Endothelial cell of umbilical vein (primary cell): Measurements from ENCODE around the gene AMER3.

Source experiments
- EZH2 ChIP-seq: IDR thresholded peaks from 2 replicates; pipeline ENCODE4 v1.6.1; 2012; ENCODE audit warnings: borderline replicate concordance, low read depth, mild to moderate bottlenecking, moderate library complexity, low read length, inconsistent platforms; ENCODE audit not compliant: severe bottlenecking
- GATA2 ChIP-seq: IDR thresholded peaks from 2 replicates; pipeline ENCODE4 v1.7.0; 2011; ENCODE audit warnings: low read depth, mild to moderate bottlenecking, moderate library complexity, mixed read lengths, low read length; ENCODE audit not compliant: insufficient read length, insufficient read depth
- JUN ChIP-seq: IDR thresholded peaks from 2 replicates; pipeline ENCODE4 v1.6.1; 2011; ENCODE audit warnings: borderline replicate concordance, low read depth; ENCODE audit not compliant: insufficient read length, insufficient read depth
- MAX ChIP-seq: IDR thresholded peaks from 2 replicates; pipeline ENCODE4 v1.6.1; 2011; ENCODE audit not compliant: insufficient read depth, insufficient read length
- MYC ChIP-seq: IDR thresholded peaks from one replicate; pipeline ENCODE4 v1.6.1; 2011; ENCODE audit warnings: mild to moderate bottlenecking, low read depth, low read length
- POLR2A ChIP-seq: IDR thresholded peaks from 2 replicates; pipeline ENCODE4 v1.6.1; 2012; ENCODE audit warnings: low read depth, mild to moderate bottlenecking, control low read depth, low read length
- POLR2AphosphoS5 ChIP-seq: IDR thresholded peaks from 2 replicates; pipeline ENCODE4 v1.6.1; 2012; ENCODE audit warnings: low read depth, mild to moderate bottlenecking, control low read depth, low read length, moderate library complexity; ENCODE audit not compliant: insufficient read depth
- TF ChIP-seq, protein P1 (sequence below), 2 donors: IDR thresholded peaks; 1 replicate in 1 of 2; 2 replicates in 1 of 2; pipeline ENCODE4 v1.5.1; 2011; ENCODE audit warnings: low read length in 2 of 2, mild to moderate bottlenecking in 2 of 2, moderate library complexity in 2 of 2, control low read depth in 1 of 2, inconsistent platforms in 1 of 2, low read depth in 1 of 2; ENCODE audit not compliant: insufficient read depth in 1 of 2; ENCODE audit errors: extremely low read depth in 1 of 2

- TF ChIP-seq POLR2AphosphoS5 (no peak), POLR2A (no peak), MYC (no peak), EZH2 (no peak), MAX (no peak), JUN (no peak), GATA2 (no peak)
- TF ChIP-seq, protein P1, sequence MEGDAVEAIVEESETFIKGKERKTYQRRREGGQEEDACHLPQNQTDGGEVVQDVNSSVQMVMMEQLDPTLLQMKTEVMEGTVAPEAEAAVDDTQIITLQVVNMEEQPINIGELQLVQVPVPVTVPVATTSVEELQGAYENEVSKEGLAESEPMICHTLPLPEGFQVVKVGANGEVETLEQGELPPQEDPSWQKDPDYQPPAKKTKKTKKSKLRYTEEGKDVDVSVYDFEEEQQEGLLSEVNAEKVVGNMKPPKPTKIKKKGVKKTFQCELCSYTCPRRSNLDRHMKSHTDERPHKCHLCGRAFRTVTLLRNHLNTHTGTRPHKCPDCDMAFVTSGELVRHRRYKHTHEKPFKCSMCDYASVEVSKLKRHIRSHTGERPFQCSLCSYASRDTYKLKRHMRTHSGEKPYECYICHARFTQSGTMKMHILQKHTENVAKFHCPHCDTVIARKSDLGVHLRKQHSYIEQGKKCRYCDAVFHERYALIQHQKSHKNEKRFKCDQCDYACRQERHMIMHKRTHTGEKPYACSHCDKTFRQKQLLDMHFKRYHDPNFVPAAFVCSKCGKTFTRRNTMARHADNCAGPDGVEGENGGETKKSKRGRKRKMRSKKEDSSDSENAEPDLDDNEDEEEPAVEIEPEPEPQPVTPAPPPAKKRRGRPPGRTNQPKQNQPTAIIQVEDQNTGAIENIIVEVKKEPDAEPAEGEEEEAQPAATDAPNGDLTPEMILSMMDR (IDR thresholded peaks at IDR 0.05; ENCODE audit: extremely low read depth in 1 of 2, insufficient read depth in 1 of 2, low read depth in 1 of 2, low read length in 2 of 2) = no peak
Measured at GRCh38 chr2:130736487-130736886, 18.9 kb upstream of the AMER3 start.
